ENCODE data around the gene MAGI1.

Gene MAGI1

GRCh38 chr3:65500398-65501306 is 538.1 kb downstream of the MAGI1 start:
- DNase-seq: no peak

DNA sequence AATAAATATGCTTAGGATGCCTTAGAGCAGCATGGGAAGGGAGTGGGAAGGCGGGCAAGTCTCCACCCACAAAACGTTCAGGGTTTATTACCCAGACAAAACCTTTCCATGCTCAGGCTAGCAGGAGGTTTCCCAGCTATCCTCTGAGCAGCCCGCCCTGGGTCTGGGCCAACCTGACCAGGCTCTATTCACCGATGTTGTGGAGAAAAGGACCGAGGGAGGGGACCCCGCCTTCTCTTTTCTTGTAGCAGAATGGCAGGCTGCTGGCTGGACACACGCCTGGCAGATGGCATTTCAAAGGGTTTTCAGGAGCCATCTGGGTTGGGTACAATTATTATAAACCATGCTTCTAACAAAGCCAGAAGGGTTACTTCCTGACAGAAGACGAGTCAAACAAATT is 540.9 kb downstream of the MAGI1 start:
- DNase-seq: no peak

GRCh38 chr3:65497236-65497635 is 541.5 kb downstream of the MAGI1 start:
- DNase-seq: no peak

DNA sequence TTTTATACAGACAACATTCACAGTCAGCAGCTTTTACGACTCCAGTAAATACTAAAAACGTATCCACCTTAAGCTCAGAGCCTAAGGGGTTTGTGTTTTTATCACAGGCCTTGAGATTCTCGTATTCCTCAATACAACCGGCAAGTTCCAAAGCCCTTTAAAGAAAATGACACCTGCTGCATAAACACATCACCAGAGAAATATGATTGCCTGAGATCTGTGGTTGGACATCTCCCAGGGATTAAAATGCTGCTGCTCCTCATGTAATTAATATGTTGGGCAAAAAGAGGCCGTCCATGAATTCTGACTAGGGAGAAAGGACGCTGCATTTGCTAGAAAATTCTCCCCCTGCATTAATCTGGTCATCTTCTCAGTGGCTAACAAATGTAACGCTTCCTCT is 544.8 kb downstream of the MAGI1 start:
- DNase-seq: no peak

DNA sequence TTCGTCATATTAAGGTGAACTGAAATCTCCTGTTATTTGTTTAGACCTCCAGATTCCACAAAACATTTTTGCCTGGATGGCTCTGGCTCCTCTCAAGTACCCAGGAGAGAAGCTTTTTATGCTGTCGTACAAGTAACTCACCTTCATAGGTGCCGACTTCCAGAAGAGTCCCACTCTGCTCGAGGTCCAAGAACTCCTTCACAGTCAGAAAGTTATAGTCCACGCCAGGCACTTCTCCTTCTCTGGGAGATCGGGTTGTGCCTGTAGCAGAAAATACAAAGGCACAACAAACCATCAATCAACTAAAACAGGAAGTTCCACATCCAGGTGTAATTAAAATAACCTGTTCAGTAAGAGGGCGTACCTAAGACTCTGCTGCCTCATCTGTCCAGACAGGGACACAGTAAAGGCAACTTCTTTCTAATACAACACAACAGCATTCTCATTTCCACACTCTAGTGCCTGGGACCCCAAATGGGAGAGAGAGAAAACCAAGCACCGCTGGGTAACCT is 545.3 kb downstream of the MAGI1 start:
- no peak for DNase-seq

DNA sequence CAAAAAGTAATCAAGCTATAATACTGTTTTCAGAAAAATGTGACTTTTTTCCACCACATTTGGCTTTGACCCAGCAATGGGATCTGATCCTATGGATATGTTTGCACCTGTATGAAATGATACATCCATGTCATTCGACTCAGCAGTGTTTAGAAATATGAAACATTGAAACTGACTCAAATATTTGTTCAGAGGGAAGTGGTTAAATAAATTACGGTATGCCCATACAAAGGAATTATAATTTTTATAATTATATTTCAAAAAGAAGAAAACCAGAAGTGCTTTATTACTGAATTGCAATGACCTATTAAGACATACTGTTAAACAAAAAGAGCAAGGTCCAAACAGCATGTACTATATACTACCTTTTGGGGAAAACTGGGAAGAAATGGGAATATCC is 546.5 kb downstream of the MAGI1 start:
- DNase-seq: no peak

- no peak for DNase-seq
These were observed 548.6 kb downstream of the MAGI1 start for GRCh38 chr3:65490114-65490513.

DNA sequence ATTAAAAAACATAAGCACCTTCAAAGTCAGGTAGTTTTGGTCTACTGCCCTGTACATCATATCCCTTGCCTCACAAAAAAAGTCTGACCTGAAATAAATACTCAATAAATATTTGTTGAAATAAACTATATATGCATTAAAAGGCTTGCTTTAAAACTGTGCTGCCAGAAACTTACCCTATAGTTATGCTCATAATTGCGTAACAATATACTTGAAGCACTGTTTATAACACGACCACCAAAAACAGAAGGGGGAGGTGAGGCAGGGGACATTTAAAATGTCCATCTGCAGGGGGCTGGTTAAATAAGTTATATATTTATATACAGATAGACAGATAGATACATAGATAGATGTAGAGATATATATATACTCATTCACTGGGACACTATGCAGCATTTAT is 549.5 kb downstream of the MAGI1 start:
- no peak for DNase-seq

DNA sequence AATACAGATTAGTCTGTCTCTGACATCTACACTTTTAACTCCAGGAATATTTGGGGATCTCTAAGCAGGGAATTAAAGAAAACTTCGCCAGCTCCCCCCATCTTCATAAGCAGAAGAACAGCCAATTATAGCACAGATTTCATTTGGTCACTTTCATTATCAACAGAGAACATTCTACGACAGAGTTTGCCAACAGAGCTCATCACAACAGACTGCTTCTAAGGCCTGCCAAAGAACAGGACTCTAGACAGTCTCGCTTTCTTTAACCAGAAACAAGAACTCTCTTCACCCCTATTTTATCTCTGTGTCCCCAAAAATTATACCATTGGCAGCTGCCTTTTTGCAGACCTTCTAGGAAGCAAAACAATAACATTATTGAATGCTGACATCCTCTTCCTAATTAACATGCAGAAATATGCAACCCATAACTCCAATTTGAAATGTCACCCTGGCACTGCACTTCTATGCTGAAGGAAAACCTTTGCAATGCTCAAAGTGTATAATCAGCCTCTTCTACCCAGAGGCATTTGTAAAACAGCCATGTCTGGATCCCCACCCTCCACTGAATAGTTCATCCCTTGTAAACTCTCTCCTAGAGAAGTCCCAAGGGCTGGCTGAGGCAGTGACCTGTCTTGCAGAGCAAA is 552.8 kb downstream of the MAGI1 start:
- no peak for DNase-seq

DNA sequence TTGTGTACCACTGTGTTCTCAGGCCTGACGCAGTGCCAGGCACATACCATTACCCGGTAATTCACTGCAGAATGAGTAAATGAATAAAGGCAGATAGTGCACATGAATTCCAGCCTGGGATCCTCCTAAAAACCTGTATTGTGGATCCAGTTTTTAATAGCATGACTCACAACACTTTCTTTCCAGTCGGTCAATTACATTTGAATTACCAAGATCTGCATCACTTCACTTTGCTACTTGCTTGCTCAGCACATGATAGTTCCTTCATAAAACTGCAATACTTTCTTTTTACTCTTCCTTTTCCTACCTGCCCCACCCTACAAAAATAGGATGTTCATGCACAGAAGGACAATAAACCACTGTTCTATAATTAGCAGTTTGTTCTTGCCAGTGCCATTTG is 553.8 kb downstream of the MAGI1 start:
- no peak for DNase-seq

- no peak for DNase-seq
These were observed 555.2 kb downstream of the MAGI1 start for GRCh38 chr3:65483480-65483879.

DNA sequence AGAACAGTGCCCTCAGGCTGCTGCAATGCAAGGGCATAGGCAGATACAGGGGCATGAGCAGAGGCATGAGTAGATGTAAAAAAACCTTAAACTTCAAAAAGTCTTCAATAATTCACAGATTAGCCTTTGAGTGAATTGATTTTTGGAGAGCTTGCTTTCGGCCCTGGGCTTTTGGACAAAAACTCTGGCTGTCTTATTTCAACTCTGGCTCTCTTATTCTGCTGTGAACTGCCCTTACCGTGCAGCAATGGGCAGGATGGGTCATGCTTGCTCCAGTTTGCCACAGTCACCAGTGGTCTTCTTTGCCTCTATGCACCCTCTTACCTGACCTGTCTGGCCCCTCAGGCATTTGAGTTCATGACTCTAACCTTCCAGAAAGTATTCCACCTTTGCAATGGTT is 555.7 kb downstream of the MAGI1 start:
- no peak for DNase-seq

DNA sequence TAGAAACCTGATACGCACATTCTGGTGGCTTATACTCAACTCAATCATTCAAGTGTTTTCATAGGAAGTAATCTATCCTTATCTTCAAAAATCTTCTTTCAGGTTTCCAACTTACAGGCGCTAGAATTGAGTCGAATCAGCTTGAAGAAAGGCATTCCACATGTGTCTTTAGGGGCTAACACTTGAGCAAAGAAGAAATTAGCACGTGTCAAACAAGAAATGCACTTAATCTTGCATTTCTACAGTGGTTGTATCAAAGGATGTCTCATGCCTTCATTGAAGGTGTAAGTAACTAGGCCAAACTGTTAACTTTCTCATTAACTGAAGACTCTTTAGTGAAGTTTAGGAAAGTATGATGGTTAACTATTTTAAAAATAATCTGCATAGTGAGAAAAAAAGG is 557.6 kb downstream of the MAGI1 start:
- no peak for DNase-seq

- no peak for DNase-seq
These were observed 558.7 kb downstream of the MAGI1 start for GRCh38 chr3:65479990-65480389.

- DNase-seq: no peak
These were observed 559.9 kb downstream of the MAGI1 start for GRCh38 chr3:65478551-65479500.

- no peak for DNase-seq
These were observed 565.0 kb downstream of the MAGI1 start for GRCh38 chr3:65473736-65474135.

DNA sequence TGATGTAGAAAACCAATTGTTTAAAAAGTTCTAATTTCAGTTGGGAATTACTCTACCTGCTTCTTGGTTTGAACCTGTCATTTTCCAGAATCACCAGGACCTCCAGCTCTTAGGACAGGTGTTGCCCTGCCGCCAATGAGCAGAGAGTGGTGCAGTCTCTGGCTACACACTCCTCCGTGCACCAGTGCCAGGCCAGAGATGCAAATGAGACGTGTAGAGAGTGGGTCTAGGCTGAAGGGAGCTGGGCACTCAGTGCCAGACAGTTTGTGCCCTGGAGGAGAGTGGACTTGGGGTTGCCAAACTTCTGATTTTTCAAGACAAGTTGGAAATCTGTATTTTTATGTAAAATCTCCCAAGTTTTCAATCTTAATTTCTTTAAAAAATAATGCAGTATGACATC is 566.2 kb downstream of the MAGI1 start:
- DNase-seq: no peak

- no peak for DNase-seq
These were observed 572.3 kb downstream of the MAGI1 start for GRCh38 chr3:65466300-65466988.

GRCh38 chr3:65449841-65450428 is 588.8 kb downstream of the MAGI1 start:
- DNase-seq: no peak

DNA sequence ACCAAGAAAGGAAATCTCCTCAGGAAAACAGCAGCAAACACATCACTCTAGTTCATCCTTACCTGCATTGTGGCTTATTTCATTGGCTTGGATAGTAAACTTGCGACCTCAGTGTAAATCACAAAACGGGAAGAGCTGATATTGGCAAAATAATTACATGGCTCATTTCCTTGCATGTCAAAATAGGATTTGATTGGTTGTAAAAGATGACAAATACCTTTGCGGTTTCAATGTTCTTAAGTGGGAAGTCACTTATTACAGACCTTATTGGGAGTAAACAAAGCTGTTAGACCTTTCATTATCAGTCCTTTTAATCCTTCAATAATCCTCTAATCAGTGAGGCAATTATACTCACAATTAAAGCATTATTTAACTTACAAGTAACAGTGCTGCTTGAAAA is 590.6 kb downstream of the MAGI1 start:
- no peak for DNase-seq

GRCh38 chr3:65445573-65446169 is 593.0 kb downstream of the MAGI1 start:
- DNase-seq: no peak

GRCh38 chr3:65444447-65444815 is 594.3 kb downstream of the MAGI1 start:
- DNase-seq: no peak

Measured in Kasumi-1 (cell line).